HL-60 (cell line): ENCODE measurements around the gene TREM2.

ENCODE experiments used
- DNase-seq, 2 experiments: peaks; one replicate each; pipeline ENCODE4 v3.0.0-alpha.2; 2010 to 2020; ENCODE audit warnings: low read depth in 1 of 2, low spot score in 1 of 2
- H3K27ac ChIP-seq: fragments of 250-450 bp; sonication (Bioruptor Pico); replicated peaks from 2 replicates; pipeline ENCODE4 v1.5.1; 2020; ENCODE audit warnings: mild to moderate bottlenecking, moderate library complexity
- H3K27me3 ChIP-seq: fragments of 250-450 bp; sonication (Bioruptor Pico); 2 replicates; pipeline ENCODE4 v1.5.1; 2021; ENCODE audit warnings: mild to moderate bottlenecking, moderate library complexity; ENCODE audit not compliant: insufficient read depth, poor library complexity, severe bottlenecking
- H3K4me3 ChIP-seq: replicated peaks from 2 replicates; pipeline ENCODE4 v1.5.1; 2011; ENCODE audit warnings: mild to moderate bottlenecking, control low read depth, low read length; ENCODE audit not compliant: insufficient read depth
- CTCF ChIP-seq: IDR thresholded peaks from one replicate; pipeline ENCODE4 v1.5.1; 2011; ENCODE audit warnings: low read length, control low read depth, inconsistent platforms; ENCODE audit not compliant: insufficient read depth
- GABPA ChIP-seq: IDR thresholded peaks from 2 replicates; pipeline ENCODE4 v1.6.1; 2012; ENCODE audit warnings: low read depth
- POLR2AphosphoS5 ChIP-seq: IDR thresholded peaks from 2 replicates; pipeline ENCODE4 v1.6.1; 2012; ENCODE audit warnings: low read depth
- REST ChIP-seq: IDR thresholded peaks from 2 replicates; pipeline ENCODE4 v1.6.1; 2012; ENCODE audit warnings: low read depth; ENCODE audit not compliant: insufficient replicate concordance
- SPI1 ChIP-seq: IDR thresholded peaks from 2 replicates; pipeline ENCODE4 v1.6.1; 2012; ENCODE audit warnings: low read depth, mild to moderate bottlenecking, borderline replicate concordance
- long read RNA-seq: library from polyadenylated mRNA; unstranded; transcript quantifications from one replicate; pipeline ENCODE4 v2.0.0, GENCODE V29; 2020

Gene TREM2
- long read RNA-seq = 0 reads

GRCh38 chr6:41162687-41163418 is at the start of gene TREM2:
TSS of gene TREM2 (minus strand) at chr6:41163116. CDS start at chr6:41163082, 34 bp downstream.
- no peak for TF ChIP-seq POLR2AphosphoS5
- TF ChIP-seq SPI1 = no peak
- no peak for TF ChIP-seq GABPA
- TF ChIP-seq CTCF = no peak
- TF ChIP-seq REST = no peak
- Histone ChIP-seq H3K27me3 (no peaks in the 10 kb centered on the region), H3K4me3 (no peak within 1 kb of the TSS), H3K27ac (no peak within 1 kb of the TSS)
- DNase-seq = peak in 1 of 2 experiments; percentile 29

- Histone ChIP-seq H3K4me3 (no peak overlapping the region), H3K27ac (no peak overlapping the region), H3K27me3 (no peaks in the 10 kb centered on the region)
- DNase-seq = no peak
- TF ChIP-seq POLR2AphosphoS5 (no peak), CTCF (no peak), REST (no peak), SPI1 (no peak), GABPA (no peak)
Observed at GRCh38 chr6:41209547-41210320, 46.8 kb upstream of the TREM2 start.

GRCh38 chr6:41208439-41209106 is 45.7 kb upstream of the TREM2 start:
- no peaks in the 10 kb centered on the region for H3K27me3 ChIP-seq
- no peak for DNase-seq
- TF ChIP-seq CTCF = no peak
- TF ChIP-seq POLR2AphosphoS5 = no peak
- no peak for TF ChIP-seq REST
- TF ChIP-seq SPI1 = no peak
- TF ChIP-seq GABPA = no peak
- H3K27ac ChIP-seq = no peak overlapping the region
- H3K4me3 ChIP-seq = no peak overlapping the region
